Activated CD8-positive, alpha-beta T cell treated with anti-CD3 and anti-CD28 coated beads for 36 hours (primary cell): ENCODE measurements around the gene ACER2. TPM values are rescaled to one million over a fixed set of nuclear protein-coding genes. Genes with fewer than 3 reads are reported as not detected.
"Not testable (repeated sequence)": the region's sequence is repeated elsewhere in the genome, so short reads cannot be mapped to it uniquely, and the experiment has no call there.

Experiments
- ATAC-seq: fragments of 200-7000 bp; cut with Tn5 transposase; one replicate; pipeline ENCODE4 v1.10.0; 2021; ENCODE audit warnings: mild to moderate bottlenecking, moderate library complexity
- CTCF ChIA-PET: fragments of 350-600 bp; sonication (Branson Sonifier 250); formaldehyde crosslinking; loops from one replicate; lab custom pipeline; 2021; ENCODE audit warnings: antibody characterized with exemption; lab: Charles Lee
- POLR2A ChIA-PET: fragments of 350-600 bp; sonication (Branson Sonifier 250); formaldehyde crosslinking; loops from one replicate; lab custom pipeline; 2021; ENCODE audit warnings: antibody characterized with exemption; lab: Charles Lee
- DNase-seq: peaks from one replicate; pipeline ENCODE4 v3.0.0-alpha.2; 2020
- H3K27ac Mint-ChIP-seq: one replicate; pipeline ENCODE4 v1.8.0; 2021; ENCODE audit warnings: mild to moderate bottlenecking, mixed read lengths
- H3K27me3 Mint-ChIP-seq: one replicate; pipeline ENCODE4 v1.8.0; 2021; ENCODE audit warnings: mixed read lengths
- H3K36me3 Mint-ChIP-seq: one replicate; pipeline ENCODE4 v1.8.0; 2021; ENCODE audit warnings: low read depth, mixed read lengths
- H3K4me1 Mint-ChIP-seq: one replicate; pipeline ENCODE4 v1.8.0; 2021; ENCODE audit warnings: low read depth, mixed read lengths
- H3K4me3 Mint-ChIP-seq: one replicate; pipeline ENCODE4 v1.8.0; 2021; ENCODE audit warnings: mild to moderate bottlenecking, moderate library complexity, mixed read lengths
- H3K9me3 Mint-ChIP-seq: one replicate; pipeline ENCODE4 v1.8.0; 2021; ENCODE audit warnings: mixed read lengths
- CTCF ChIP-seq: fragments of 200-600 bp; IDR thresholded peaks from one replicate; pipeline ENCODE4 v1.8.0; 2022; ENCODE audit warnings: antibody characterized with exemption, mild to moderate bottlenecking
- intact Hi-C: fragments of 100-400 bp; cut with micrococcal nuclease; formaldehyde crosslinking; loops from one replicate; pipeline ENCODE4 v1.10.0; 2022
- total RNA-seq, 2 experiments: library from RNA; stranded (reverse); gene quantifications; one replicate each; pipeline ENCODE4 v1.2.3, GENCODE V29; 2021

Gene ACER2
- total RNA-seq, 2 experiments from 2014 or later, result 1.2 to 1.4 TPM

GRCh38 chr9:19410195-19410503 is 1.3 kb downstream of the ACER2 start:
- ChIA-PET POLR2A (interaction anchor here (3.5 kb wide), 1 partner anchor 30 kb away, joined by 21 read pairs; the partner anchor contains the start of gene RPS6), CTCF (interaction anchor here (1.0 to 1.3 kb wide), 2 partner anchors 55 to 179 kb away, joined by 3 to 5 read pairs; partner anchors contain the start of gene DENND4C)
- no peaks in the 10 kb centered on the region for H3K27me3 Mint-ChIP-seq
- DNase-seq (no peak), ATAC-seq (no peak)
- TF ChIP-seq CTCF, result no peak
- no peaks in the 10 kb centered on the region for H3K36me3 Mint-ChIP-seq
- no peaks in the 10 kb centered on the region for H3K9me3 Mint-ChIP-seq
- intact Hi-C loops, result no loop called here
- no peak overlapping the region for H3K27ac Mint-ChIP-seq
- H3K4me1 Mint-ChIP-seq, result peaks cover 10% of the 10 kb centered on the region
- peak overlapping the region; percentile 97 for H3K4me3 Mint-ChIP-seq

- no peaks in the 10 kb centered on the region for H3K9me3 Mint-ChIP-seq
- DNase-seq, result no peak
- no peak for TF ChIP-seq CTCF
- ChIA-PET POLR2A (interaction anchor here (3.5 kb wide), 1 partner anchor 31 kb away, joined by 21 read pairs; the partner anchor contains the start of gene RPS6), CTCF (interaction anchor here (1.0 to 1.3 kb wide), 2 partner anchors 54 to 180 kb away, joined by 3 to 5 read pairs; partner anchors contain the start of gene DENND4C)
- H3K4me3 Mint-ChIP-seq, result no peak overlapping the region
- no peaks in the 10 kb centered on the region for H3K27me3 Mint-ChIP-seq
- no peak overlapping the region for H3K27ac Mint-ChIP-seq
- no peaks in the 10 kb centered on the region for H3K36me3 Mint-ChIP-seq
- peaks cover 10% of the 10 kb centered on the region for H3K4me1 Mint-ChIP-seq
- intact Hi-C loops, result no loop called here
- no peak for ATAC-seq
Measured at GRCh38 chr9:19410594-19410993, 1.8 kb downstream of the ACER2 start.

- Mint-ChIP-seq H3K4me3 (no peak overlapping the region), H3K4me1 (peaks cover 10% of the 10 kb centered on the region), H3K27me3 (no peaks in the 10 kb centered on the region), H3K9me3 (no peaks in the 10 kb centered on the region), H3K27ac (no peak overlapping the region), H3K36me3 (no peaks in the 10 kb centered on the region)
- DNase-seq, result no peak
- intact Hi-C loops, result no loop called here
- no peak for TF ChIP-seq CTCF
- ChIA-PET POLR2A (interaction anchor here (3.5 kb wide), 1 partner anchor 32 kb away, joined by 21 read pairs; the partner anchor contains the start of gene RPS6), CTCF (interaction anchor here (1.3 kb wide), 1 partner anchor 54 kb away, joined by 5 read pairs; no protein-coding TSS in a partner anchor)
- ATAC-seq, result no peak
Measured at GRCh38 chr9:19411316-19411715, 2.5 kb downstream of the ACER2 start.

- ATAC-seq, intact Hi-C loops, H3K36me3 Mint-ChIP-seq, DNase-seq, H3K27ac Mint-ChIP-seq, H3K27me3 Mint-ChIP-seq, H3K4me1 Mint-ChIP-seq, H3K4me3 Mint-ChIP-seq, H3K9me3 Mint-ChIP-seq: not testable (repeated sequence)
- ChIA-PET CTCF (interaction anchor here (0.6 kb wide), 1 partner anchor 51 kb away, joined by 3 read pairs; no protein-coding TSS in a partner anchor), POLR2A (interaction anchor here (1.1 kb wide), 1 partner anchor 27 kb away, joined by 3 read pairs; no protein-coding TSS in a partner anchor)
Measured at GRCh38 chr9:19413456-19413855, 4.6 kb downstream of the ACER2 start.

GRCh38 chr9:19416143-19416542 is 7.3 kb downstream of the ACER2 start:
- no peaks in the 10 kb centered on the region for H3K4me1 Mint-ChIP-seq
- no peaks in the 10 kb centered on the region for H3K27me3 Mint-ChIP-seq
- no peak overlapping the region for H3K4me3 Mint-ChIP-seq
- H3K27ac Mint-ChIP-seq, result no peak overlapping the region
- intact Hi-C loops, result no loop called here
- ChIA-PET CTCF (interaction anchor here (1.2 kb wide), 1 partner anchor 14 kb away, joined by 3 read pairs; no protein-coding TSS in a partner anchor), POLR2A (no interaction called here)
- DNase-seq (no peak), ATAC-seq (no peak)
- H3K9me3 Mint-ChIP-seq, result peaks cover 2% of the 10 kb centered on the region
- TF ChIP-seq CTCF, result no peak
- H3K36me3 Mint-ChIP-seq, result peaks cover 6% of the 10 kb centered on the region
